GM20000 (cell line): ENCODE results near the gene LIPE.

Source experiments
- DNase-seq: peaks from one replicate; pipeline ENCODE4 v3.0.0; 2012; ENCODE audit warnings: low spot score
- CTCF ChIP-seq: IDR thresholded peaks from 2 replicates; pipeline ENCODE4 v1.5.1; 2012; ENCODE audit warnings: mild to moderate bottlenecking, control low read depth; ENCODE audit errors: extremely low read depth, missing control alignments

LIPE gene

DNA sequence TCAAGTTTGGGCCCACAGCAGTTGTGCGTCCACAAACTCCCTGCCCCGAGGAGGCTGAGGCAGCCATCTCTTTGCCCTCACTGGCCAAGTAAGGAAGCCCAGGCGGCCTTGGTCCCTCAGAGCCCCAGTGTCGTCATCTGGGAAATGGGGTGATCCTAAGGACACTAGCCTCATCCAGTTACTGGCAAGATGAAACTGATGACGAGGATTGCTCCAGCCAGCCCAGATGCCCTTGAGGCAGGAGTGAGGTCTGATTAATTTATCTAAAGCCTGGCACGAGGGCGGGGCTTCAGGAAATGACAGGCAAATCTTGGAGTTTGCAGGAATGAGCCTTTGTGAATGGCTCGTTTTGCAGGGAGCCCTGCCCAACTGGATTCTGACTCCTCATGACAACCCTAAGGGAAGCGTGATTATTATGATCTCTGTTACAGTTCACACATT, 5.6 kb downstream of the LIPE start:
- DNase-seq = no peak
- TF ChIP-seq CTCF = no peak

DNA sequence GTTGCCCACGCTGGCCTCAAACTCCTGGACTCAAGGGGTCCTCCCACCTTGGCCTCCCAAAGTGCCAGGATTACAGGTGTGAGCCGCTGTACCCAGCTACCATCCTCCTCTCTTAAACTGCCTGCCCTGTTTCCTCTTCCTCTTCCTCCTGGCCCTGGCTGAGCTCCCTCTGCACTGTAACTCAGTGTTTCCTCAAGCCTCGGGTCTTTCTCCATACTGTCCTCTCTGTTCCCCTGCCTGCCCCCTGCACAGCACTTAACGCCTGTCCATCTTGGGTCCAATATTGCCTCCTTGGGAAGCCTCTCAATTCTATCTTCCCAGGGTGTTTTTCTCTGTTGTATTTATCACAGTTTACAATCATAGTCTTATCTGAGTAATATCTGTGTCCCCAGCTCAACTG, 6.1 kb downstream of the LIPE start:
- DNase-seq = no peak
- TF ChIP-seq CTCF = no peak

DNA sequence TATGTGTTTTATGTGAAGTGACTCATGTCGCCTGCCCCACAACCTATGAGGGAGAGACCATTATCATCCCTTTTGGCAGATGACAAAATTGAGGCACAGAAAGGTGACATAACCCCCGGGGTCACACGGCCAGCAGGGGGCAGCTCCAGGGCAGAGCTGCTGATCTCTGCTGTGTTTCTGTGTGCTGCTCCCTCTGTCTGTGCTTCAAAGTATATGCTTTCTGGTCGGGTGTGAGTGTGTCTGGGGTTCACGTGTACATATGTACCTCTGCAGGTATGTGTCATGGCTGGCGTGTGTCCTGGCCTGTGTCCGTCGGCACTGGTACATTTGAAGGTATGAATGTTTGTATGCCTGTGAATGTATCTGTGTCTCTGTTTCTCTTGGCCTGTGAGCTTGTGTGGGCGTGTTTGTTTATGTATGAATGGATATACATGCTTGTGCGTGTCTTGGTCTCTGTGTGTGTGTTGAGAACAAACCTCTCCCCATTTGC, 7.1 kb downstream of the LIPE start:
- peak; percentile 88 for DNase-seq
- peak; percentile 93 for TF ChIP-seq CTCF

- no peak for TF ChIP-seq CTCF
- no peak for DNase-seq
Observed at GRCh38 chr19:42419309-42419708, 7.9 kb downstream of the LIPE start.

DNA sequence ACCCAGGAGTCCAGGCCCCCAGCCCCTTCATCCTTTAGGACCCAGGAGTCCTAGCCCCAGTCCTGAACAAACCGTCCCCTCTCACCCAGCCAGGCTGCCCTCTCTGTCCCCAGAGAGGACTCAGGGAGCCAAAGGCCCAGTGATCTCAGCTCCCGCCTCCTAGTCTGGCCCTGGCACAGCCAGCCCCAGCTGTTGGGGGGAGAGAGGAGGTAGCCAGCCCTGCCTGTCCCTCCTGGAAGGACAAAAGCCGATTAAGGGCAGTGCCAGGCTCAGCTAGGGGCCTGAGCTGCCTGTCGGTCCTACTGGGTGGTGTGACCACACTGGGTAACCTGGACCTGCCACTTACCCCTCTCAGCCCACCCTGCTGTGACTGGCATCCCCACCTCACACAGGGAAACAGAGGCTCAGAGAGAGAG, 14.5 kb downstream of the LIPE start:
- TF ChIP-seq CTCF = no peak
- no peak for DNase-seq

DNA sequence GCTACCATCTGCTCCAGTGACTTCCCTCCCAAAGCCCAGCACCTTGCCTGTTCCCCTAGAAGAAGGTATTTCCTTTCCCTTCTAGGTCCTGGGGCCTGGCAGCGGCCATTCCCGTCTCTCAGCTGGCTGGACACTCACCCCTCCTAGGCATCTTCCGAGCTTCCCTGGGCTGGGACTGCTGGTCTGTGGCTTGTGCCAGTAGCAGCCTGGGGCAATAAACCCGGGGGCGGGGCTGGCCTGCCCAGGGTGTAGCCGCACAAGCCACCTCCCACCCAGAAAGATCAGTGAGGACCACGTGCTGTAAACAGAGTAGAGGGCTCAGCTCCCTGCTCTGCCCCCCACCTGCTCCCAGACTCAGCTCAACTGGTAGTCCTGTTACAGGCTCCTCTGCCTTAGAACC, 15.0 kb downstream of the LIPE start:
- no peak for DNase-seq
- TF ChIP-seq CTCF = no peak

DNA sequence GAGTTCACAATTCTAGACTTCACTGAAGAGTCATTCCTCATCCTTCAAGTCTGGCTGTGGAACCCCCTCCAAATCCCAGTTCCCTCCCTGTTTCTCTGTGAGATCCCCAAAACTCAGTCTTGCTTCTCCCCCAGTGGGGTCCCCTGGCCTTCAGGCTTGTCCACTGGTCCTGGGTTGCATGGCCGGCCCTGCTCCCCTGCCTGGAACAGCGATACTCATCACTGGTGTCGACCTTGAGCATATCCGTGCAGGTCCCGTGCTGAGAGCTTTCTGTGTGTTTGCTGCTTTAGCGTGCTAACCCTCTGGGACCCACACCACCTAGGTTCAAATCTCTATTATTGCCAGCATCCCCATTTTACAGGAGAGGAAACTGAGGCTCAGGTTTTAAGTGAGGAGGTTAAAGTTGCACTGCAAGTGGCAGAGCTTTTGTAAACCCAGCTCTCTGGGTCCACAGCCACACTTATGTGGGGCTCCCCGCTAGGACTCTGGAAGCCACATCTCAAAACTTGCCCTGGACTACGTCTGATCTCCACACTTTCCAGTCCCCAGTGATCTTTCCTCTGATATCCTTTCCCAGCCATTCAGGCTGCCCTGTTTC, 15.5 kb downstream of the LIPE start:
- no peak for DNase-seq
- TF ChIP-seq CTCF = no peak
